HL-60 (cell line): ENCODE results near the gene CFAP46.

Experiments used
- CTCF ChIP-seq: IDR thresholded peaks from one replicate; pipeline ENCODE4 v1.5.1; 2011; ENCODE audit warnings: low read length, control low read depth, inconsistent platforms; ENCODE audit not compliant: insufficient read depth
- POLR2AphosphoS5 ChIP-seq: IDR thresholded peaks from 2 replicates; pipeline ENCODE4 v1.6.1; 2012; ENCODE audit warnings: low read depth

DNA sequence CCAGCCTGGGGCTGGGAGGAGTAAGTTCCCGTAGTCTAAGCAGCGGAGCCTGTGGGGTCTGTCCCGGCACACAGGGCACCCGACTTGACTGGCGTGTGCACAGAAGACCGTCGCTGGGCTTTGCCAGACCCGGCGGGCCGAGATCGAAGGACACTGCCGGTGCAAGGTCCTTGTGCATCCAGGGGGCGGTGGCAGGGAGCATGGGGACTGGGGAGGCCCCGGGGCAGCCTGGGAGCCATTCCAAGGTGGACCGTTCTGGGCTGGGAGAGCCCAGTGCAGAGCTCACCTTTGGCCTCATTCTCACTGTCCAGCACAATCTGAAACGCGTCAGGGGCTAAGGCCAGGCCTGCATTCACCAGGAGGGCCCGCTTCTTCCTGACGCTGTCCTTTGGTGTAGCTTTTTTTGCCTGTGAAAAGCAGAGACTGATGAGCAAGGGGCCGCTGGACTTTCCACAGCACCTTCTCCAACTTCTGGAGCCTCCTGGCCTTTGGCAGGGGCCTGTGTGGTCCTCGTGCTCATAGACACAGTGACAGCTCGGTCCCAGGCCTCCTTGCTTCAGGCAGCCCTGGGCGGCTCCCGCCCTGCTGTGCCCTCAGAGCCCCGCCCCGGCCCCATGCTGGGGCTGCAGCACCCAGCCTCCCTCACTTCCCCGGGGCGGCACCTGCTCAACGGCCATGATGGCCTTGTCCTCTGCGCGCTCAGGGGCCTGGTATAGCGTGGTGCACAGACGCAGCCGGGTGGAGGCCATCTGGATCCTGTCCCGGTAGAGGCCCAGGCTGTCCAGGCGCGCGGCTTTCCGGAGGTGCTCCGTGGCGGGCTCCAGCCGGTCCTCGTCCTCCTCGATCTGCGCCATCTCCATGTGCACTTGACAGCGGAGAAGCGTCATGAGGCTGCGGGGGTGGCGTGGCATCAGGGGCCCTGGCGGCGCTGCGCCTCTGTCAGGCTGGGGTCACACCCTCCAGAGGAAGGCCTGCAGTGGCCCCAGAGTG, 20.3 kb downstream of the CFAP46 start:
- TF ChIP-seq CTCF, result no peak
- TF ChIP-seq POLR2AphosphoS5, result no peak
